ENCODE measurements around the gene GSG1L. TPM values are rescaled to one million over a fixed set of nuclear protein-coding genes. Genes with fewer than 3 reads are reported as not detected.

The GSG1L gene
- total RNA-seq, 1 experiment from 2014 or later, result not detected

DNA sequence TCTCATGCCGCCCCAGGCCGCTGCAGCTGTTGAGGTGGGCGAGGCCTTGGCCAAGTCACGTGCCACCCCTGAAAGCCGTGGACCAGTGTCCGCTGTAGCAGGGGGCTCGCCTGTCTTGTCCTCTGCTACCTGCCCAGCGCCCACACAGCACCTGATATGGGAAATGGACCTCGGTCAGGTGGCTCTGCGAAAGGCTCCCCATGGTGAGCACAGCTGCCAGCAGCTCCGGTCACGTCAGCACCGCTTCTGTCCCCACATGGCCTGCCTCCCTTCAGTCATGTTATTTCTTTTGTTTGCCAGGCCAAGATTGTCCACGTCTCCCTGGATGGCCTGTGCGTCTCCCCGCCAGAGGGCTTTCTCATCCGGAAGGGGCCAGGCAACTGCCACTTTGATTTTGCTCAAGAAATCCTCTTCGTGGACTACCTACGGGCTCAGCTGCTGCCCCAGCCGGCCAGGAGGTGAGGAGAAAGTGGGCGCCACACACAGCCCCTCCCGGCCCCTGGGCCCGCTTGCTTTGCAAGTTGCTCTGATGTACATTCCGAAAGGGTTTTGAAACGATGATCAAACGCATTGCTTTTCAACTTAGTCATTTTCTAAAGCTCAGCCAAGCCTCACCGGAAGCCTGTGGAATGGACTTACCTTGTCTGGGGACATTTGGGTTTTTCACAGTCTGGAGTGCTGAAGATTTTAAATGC, 293.8 kb downstream of the GSG1L start:
- Mint-ChIP-seq H3K9me3 (ENCODE audit: low read depth, unreplicated experiment) (no peaks in the 10 kb centered on the region), H3K27me3 (ENCODE audit: unreplicated experiment) (no peaks in the 10 kb centered on the region), H3K27ac (ENCODE audit: unreplicated experiment) (no peak overlapping the region), H3K4me1 (ENCODE audit: low read depth, unreplicated experiment) (no peaks in the 10 kb centered on the region), H3K4me3 (ENCODE audit: low read depth, unreplicated experiment) (no peak overlapping the region), H3K36me3 (ENCODE audit: insufficient read depth, unreplicated experiment) (peaks cover 13% of the 10 kb centered on the region)
- BruUV-seq (replicated peaks), result no TSS peak
- TF ChIP-seq CTCF (IDR thresholded peaks at IDR 0.05; ENCODE audit: unreplicated experiment), result no peak
- intact Hi-C loops (cut with micrococcal nuclease; ENCODE audit: unreplicated experiment), result no loop called here
- DNase-seq, result no peak
- CTCF ChIA-PET, result no interaction called here

GRCh38 chr16:27768651-27769272, 294.8 kb downstream of the GSG1L start:
- intact Hi-C loops (cut with micrococcal nuclease; ENCODE audit: unreplicated experiment), result no loop called here
- BruUV-seq (replicated peaks), result no TSS peak
- no peak for TF ChIP-seq CTCF (IDR thresholded peaks at IDR 0.05; ENCODE audit: unreplicated experiment)
- peaks cover 4% of the 10 kb centered on the region for H3K9me3 Mint-ChIP-seq (ENCODE audit: low read depth, unreplicated experiment)
- DNase-seq, result no peak
- CTCF ChIA-PET, result no interaction called here
- H3K27me3 Mint-ChIP-seq (ENCODE audit: unreplicated experiment), result no peaks in the 10 kb centered on the region
- H3K36me3 Mint-ChIP-seq (ENCODE audit: insufficient read depth, unreplicated experiment), result peaks cover 9% of the 10 kb centered on the region
- no peak overlapping the region for H3K27ac Mint-ChIP-seq (ENCODE audit: unreplicated experiment)
- no peaks in the 10 kb centered on the region for H3K4me1 Mint-ChIP-seq (ENCODE audit: low read depth, unreplicated experiment)
- no peak overlapping the region for H3K4me3 Mint-ChIP-seq (ENCODE audit: low read depth, unreplicated experiment)

GRCh38 chr16:27767971-27768591, 295.4 kb downstream of the GSG1L start:
- intact Hi-C loops (cut with micrococcal nuclease; ENCODE audit: unreplicated experiment), result no loop called here
- peaks cover 9% of the 10 kb centered on the region for H3K36me3 Mint-ChIP-seq (ENCODE audit: insufficient read depth, unreplicated experiment)
- H3K4me1 Mint-ChIP-seq (ENCODE audit: low read depth, unreplicated experiment), result no peaks in the 10 kb centered on the region
- H3K4me3 Mint-ChIP-seq (ENCODE audit: low read depth, unreplicated experiment), result no peak overlapping the region
- TF ChIP-seq CTCF (IDR thresholded peaks at IDR 0.05; ENCODE audit: unreplicated experiment), result no peak
- peaks cover 4% of the 10 kb centered on the region for H3K9me3 Mint-ChIP-seq (ENCODE audit: low read depth, unreplicated experiment)
- CTCF ChIA-PET, result no interaction called here
- DNase-seq, result no peak
- H3K27ac Mint-ChIP-seq (ENCODE audit: unreplicated experiment), result no peak overlapping the region
- H3K27me3 Mint-ChIP-seq (ENCODE audit: unreplicated experiment), result no peaks in the 10 kb centered on the region
- BruUV-seq (replicated peaks), result no TSS peak

- Mint-ChIP-seq H3K4me1 (ENCODE audit: low read depth, unreplicated experiment) (no peaks in the 10 kb centered on the region), H3K27me3 (ENCODE audit: unreplicated experiment) (no peaks in the 10 kb centered on the region), H3K36me3 (ENCODE audit: insufficient read depth, unreplicated experiment) (peaks cover 9% of the 10 kb centered on the region), H3K27ac (ENCODE audit: unreplicated experiment) (no peak overlapping the region), H3K9me3 (ENCODE audit: low read depth, unreplicated experiment) (peaks cover 4% of the 10 kb centered on the region), H3K4me3 (ENCODE audit: low read depth, unreplicated experiment) (no peak overlapping the region)
- no peak for TF ChIP-seq CTCF (IDR thresholded peaks at IDR 0.05; ENCODE audit: unreplicated experiment)
- intact Hi-C loops (cut with micrococcal nuclease; ENCODE audit: unreplicated experiment), result no loop called here
- DNase-seq, result no peak
- BruUV-seq (replicated peaks), result no TSS peak
- CTCF ChIA-PET, result no interaction called here
These were observed 296.4 kb downstream of the GSG1L start for GRCh38 chr16:27767081-27767480.
